Liver (tissue), 3 donors: ENCODE data around the gene RUNX1.

ENCODE experiments used
- RAD21 ChIP-seq, 2 donors: IDR thresholded peaks; 2 replicates each; pipeline ENCODE4 v1.6.1; 2016; ENCODE audit warnings: antibody characterized with exemption in 2 of 2, mild to moderate bottlenecking in 2 of 2
- TAF1 ChIP-seq: conservative IDR thresholded peaks from 2 replicates; pipeline ENCODE4 v1.6.1; 2016; ENCODE audit warnings: antibody characterized with exemption, mild to moderate bottlenecking
- TF ChIP-seq, protein P1 (sequence below): fragments of 150-350 bp; IDR thresholded peaks from 2 replicates; pipeline ENCODE4 v1.5.1; 2017; ENCODE audit warnings: improper control_type of control experiment, low read depth, low read length; ENCODE audit not compliant: missing input control
- donor health status: healthy.
- donor health status: healthy.

DNA sequence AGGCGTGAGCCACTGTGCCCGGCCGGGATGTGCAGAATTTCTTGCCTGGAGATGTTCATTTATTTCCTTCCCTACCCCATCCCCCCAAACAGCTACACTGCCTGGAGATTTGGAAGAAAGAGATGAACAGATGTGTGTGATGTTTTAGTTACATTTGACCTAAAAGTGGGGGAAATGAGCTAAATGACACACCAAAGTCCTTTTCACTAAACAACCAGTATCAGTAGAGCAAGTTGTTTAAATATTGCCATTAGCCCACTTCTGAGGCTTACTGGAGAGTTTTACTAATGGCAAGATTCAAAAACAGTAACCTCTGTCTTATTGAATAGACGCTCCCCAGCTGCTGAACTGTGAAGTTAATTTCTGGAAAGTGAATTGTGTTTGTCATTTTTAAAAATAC, 100.1 kb downstream of the RUNX1 start:
- TF ChIP-seq, protein P1, sequence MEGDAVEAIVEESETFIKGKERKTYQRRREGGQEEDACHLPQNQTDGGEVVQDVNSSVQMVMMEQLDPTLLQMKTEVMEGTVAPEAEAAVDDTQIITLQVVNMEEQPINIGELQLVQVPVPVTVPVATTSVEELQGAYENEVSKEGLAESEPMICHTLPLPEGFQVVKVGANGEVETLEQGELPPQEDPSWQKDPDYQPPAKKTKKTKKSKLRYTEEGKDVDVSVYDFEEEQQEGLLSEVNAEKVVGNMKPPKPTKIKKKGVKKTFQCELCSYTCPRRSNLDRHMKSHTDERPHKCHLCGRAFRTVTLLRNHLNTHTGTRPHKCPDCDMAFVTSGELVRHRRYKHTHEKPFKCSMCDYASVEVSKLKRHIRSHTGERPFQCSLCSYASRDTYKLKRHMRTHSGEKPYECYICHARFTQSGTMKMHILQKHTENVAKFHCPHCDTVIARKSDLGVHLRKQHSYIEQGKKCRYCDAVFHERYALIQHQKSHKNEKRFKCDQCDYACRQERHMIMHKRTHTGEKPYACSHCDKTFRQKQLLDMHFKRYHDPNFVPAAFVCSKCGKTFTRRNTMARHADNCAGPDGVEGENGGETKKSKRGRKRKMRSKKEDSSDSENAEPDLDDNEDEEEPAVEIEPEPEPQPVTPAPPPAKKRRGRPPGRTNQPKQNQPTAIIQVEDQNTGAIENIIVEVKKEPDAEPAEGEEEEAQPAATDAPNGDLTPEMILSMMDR = no peak
- TF ChIP-seq TAF1 (no peak), RAD21 (IDR thresholded peaks at IDR 0.05) (no peak)
